ENCODE measurements around the gene YTHDF2. TPM values are rescaled to one million over a fixed set of nuclear protein-coding genes. Genes with fewer than 3 reads are reported as not detected.

YTHDF2 gene
- polyA plus RNA-seq, 1 of the 3 experiments (the other 2 are of a cell fraction) = 45.2 TPM

DNA sequence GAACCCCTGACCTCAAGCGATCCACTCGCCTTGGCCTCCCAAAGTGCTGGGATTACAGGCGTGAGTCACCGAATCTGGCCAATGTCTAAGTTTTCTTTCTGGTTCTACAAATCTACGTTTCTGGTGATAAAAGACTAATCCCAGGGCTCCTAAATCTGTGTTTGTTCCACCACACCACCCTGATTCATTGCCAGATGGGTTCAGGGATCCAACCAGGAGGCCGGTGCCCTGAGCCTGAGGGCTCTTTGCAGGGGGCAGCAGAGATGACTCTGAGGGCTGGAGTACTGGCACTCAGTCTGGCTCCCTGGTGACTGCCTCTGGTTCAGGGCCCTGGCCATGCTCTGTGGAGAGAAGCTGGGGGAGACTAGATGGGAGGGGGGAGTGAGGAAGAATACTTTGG, 64.7 kb downstream of the YTHDF2 start:
- Histone ChIP-seq H3K4me3 (ENCODE audit: low read depth in 2 of 2, low read length in 1 of 2) (no peak overlapping the region), H3K36me3 (replicated peaks in 1 of 2; ENCODE audit: control insufficient read depth in 1 of 2, insufficient read depth in 2 of 2, low read length in 1 of 2) (no peaks in the 10 kb centered on the region), H3K79me2 (ENCODE audit: insufficient read depth) (no peaks in the 10 kb centered on the region), H3K27me3 (ENCODE audit: insufficient read depth) (no peaks in the 10 kb centered on the region; the same call in 1 of the 2 replicates), H3K4me2 (no peak overlapping the region), H3K27ac (ENCODE audit: low read depth in 2 of 2, low read length in 1 of 2) (no peak overlapping the region), H3K9ac (no peak overlapping the region), H2AFZ (ENCODE audit: low read depth) (no peak overlapping the region), H3K9me3 (no peaks in the 10 kb centered on the region), H3K9me2 (no peaks in the 10 kb centered on the region), H3F3A (replicated peaks; ENCODE audit: insufficient read depth) (no peaks in the 10 kb centered on the region), H3K4me1 (ENCODE audit: control insufficient read depth in 1 of 2, insufficient read depth in 2 of 2, low read depth in 1 of 2, low read length in 1 of 2) (peaks cover 0 to 6% of the 10 kb centered on the region in 2 experiments; a peak in 1 of 4 replicates), H4K20me1 (ENCODE audit: insufficient read depth) (no peaks in the 10 kb centered on the region)
- CTCF ChIA-PET = interaction anchor here (39.4 kb wide), 1 partner anchor 74 kb away, joined by 894 read pairs; no protein-coding TSS in a partner anchor
- no peak for DNase-seq
- POLR2A ChIA-PET = no interaction called here
- TF ChIP-seq USF1 (IDR thresholded peaks at IDR 0.05; ENCODE audit: borderline replicate concordance, low read depth) = no peak
- TF ChIP-seq ELF1 (IDR thresholded peaks at IDR 0.05) = no peak
- no peak for TF ChIP-seq RCOR1 (IDR thresholded peaks at IDR 0.05; ENCODE audit: low read length)
- no peak for TF ChIP-seq FOXJ3 (CRISPR knock-in tag; IDR thresholded peaks at IDR 0.05)
- no peak for TF ChIP-seq NFIC (IDR thresholded peaks at IDR 0.05; ENCODE audit: borderline replicate concordance)
- no peak for TF ChIP-seq MAX (IDR thresholded peaks at IDR 0.05; ENCODE audit: low read depth)
- no peak for TF ChIP-seq FOSL2 (IDR thresholded peaks at IDR 0.05; ENCODE audit: borderline replicate concordance, low read depth)
- TF ChIP-seq CHD2 (IDR thresholded peaks at IDR 0.05; ENCODE audit: low read length, partially characterized antibody) = no peak
- no peak for TF ChIP-seq YY1 (IDR thresholded peaks at IDR 0.05; ENCODE audit: low read depth)
- TF ChIP-seq JUND (IDR thresholded peaks at IDR 0.05) = no peak
- TF ChIP-seq RFX5 (IDR thresholded peaks at IDR 0.05; ENCODE audit: low read length) = no peak
- no peak for TF ChIP-seq GABPA (IDR thresholded peaks at IDR 0.05; ENCODE audit: low read depth)
- 83% methylated on average over 5 of the region's 6 CpGs for WGBS (ENCODE audit: low lambda C conversion rate)

DNA sequence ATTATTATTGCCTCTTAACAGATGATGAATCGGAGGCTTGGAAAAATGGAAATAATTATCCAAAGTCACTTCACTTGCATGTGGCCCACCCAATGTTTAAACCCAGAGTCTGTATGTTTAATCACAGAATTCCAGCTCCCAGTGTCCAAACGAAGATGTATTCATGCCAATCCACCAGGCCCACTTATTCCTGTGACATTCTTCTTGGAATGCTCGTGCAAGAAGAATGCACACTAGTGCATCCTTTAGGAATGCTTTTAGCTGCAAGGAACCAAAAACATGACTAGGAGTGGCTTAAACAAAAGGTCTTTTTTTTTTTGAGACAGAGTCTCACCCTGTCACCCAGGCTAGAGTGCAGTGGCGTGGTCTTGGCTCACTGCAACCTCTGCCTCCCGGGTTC, 66.3 kb downstream of the YTHDF2 start:
- POLR2A ChIA-PET = no interaction called here
- no peak for TF ChIP-seq CHD2 (IDR thresholded peaks at IDR 0.05; ENCODE audit: low read length, partially characterized antibody)
- no peak for TF ChIP-seq TCF12 (IDR thresholded peaks at IDR 0.05)
- no peak for TF ChIP-seq YY1 (IDR thresholded peaks at IDR 0.05; ENCODE audit: low read depth)
- no peak for TF ChIP-seq GATA2 (CRISPR knock-in tag; IDR thresholded peaks at IDR 0.05)
- TF ChIP-seq FOXJ3 (CRISPR knock-in tag; IDR thresholded peaks at IDR 0.05) = no peak
- TF ChIP-seq RXRA (IDR thresholded peaks at IDR 0.05; ENCODE audit: borderline replicate concordance, low read depth) = no peak
- TF ChIP-seq POLR2AphosphoS5 (IDR thresholded peaks at IDR 0.05; ENCODE audit: low read depth, low read length) = no peak
- TF ChIP-seq JUND (IDR thresholded peaks at IDR 0.05) = no peak
- TF ChIP-seq, protein P1, sequence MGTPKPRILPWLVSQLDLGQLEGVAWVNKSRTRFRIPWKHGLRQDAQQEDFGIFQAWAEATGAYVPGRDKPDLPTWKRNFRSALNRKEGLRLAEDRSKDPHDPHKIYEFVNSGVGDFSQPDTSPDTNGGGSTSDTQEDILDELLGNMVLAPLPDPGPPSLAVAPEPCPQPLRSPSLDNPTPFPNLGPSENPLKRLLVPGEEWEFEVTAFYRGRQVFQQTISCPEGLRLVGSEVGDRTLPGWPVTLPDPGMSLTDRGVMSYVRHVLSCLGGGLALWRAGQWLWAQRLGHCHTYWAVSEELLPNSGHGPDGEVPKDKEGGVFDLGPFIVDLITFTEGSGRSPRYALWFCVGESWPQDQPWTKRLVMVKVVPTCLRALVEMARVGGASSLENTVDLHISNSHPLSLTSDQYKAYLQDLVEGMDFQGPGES (IDR thresholded peaks at IDR 0.05; ENCODE audit: low read depth, low read length) = no peak
- no peak for TF ChIP-seq GABPA (IDR thresholded peaks at IDR 0.05; ENCODE audit: low read depth)
- TF ChIP-seq NFIC (IDR thresholded peaks at IDR 0.05; ENCODE audit: borderline replicate concordance) = no peak
- no peak for TF ChIP-seq SMC3 (IDR thresholded peaks at IDR 0.05; ENCODE audit: low read depth, low read length)
- no peak for TF ChIP-seq TEAD4 (IDR thresholded peaks at IDR 0.05; ENCODE audit: borderline replicate concordance, insufficient read depth)
- no peak for TF ChIP-seq EP300 (IDR thresholded peaks at IDR 0.05; ENCODE audit: borderline replicate concordance in 1 of 2, low read depth in 1 of 2, low read length in 1 of 2)
- no peak for TF ChIP-seq MXI1 (IDR thresholded peaks at IDR 0.05; ENCODE audit: low read depth, low read length)
- no peak for TF ChIP-seq ELF1 (IDR thresholded peaks at IDR 0.05)
- TF ChIP-seq SIN3A (IDR thresholded peaks at IDR 0.05; ENCODE audit: borderline replicate concordance, low read depth, low read length) = no peak
- TF ChIP-seq CTCF (IDR thresholded peaks at IDR 0.05) = no peak
- no peak for TF ChIP-seq FOXM1 (IDR thresholded peaks at IDR 0.05; ENCODE audit: low read depth)

More for the DNA sequence above, 66.3 kb downstream of the YTHDF2 start:
- WGBS (ENCODE audit: low lambda C conversion rate) = 28% methylated on average over 5 of the region's 5 CpGs
- H3K4me1 ChIP-seq (ENCODE audit: control insufficient read depth in 1 of 2, insufficient read depth in 2 of 2, low read depth in 1 of 2, low read length in 1 of 2) = peaks cover 0 to 6% of the 10 kb centered on the region in 2 experiments; a peak in 1 of 4 replicates
- no peaks in the 10 kb centered on the region for H3K9me3 ChIP-seq
- no peaks in the 10 kb centered on the region for H4K20me1 ChIP-seq (ENCODE audit: insufficient read depth)
- H3K79me2 ChIP-seq (ENCODE audit: insufficient read depth) = no peaks in the 10 kb centered on the region
- no peak overlapping the region for H3K9ac ChIP-seq
- no peaks in the 10 kb centered on the region for H3F3A ChIP-seq (replicated peaks; ENCODE audit: insufficient read depth)
- H2AFZ ChIP-seq (ENCODE audit: low read depth) = no peak overlapping the region
- H3K36me3 ChIP-seq (replicated peaks in 1 of 2; ENCODE audit: control insufficient read depth in 1 of 2, insufficient read depth in 2 of 2, low read length in 1 of 2) = no peaks in the 10 kb centered on the region
- H3K27me3 ChIP-seq (ENCODE audit: insufficient read depth) = no peaks in the 10 kb centered on the region
- no peak overlapping the region for H3K4me2 ChIP-seq
- no peaks in the 10 kb centered on the region for H3K9me2 ChIP-seq
- CTCF ChIA-PET = interaction anchor here (0.7 to 39.4 kb wide), 4 partner anchors 18 to 231 kb away, joined by 3 to 894 read pairs (median 4); no protein-coding TSS in a partner anchor
- H3K4me3 ChIP-seq (ENCODE audit: low read depth in 2 of 2, low read length in 1 of 2) = no peak overlapping the region
- DNase-seq = no peak
- no peak overlapping the region for H3K27ac ChIP-seq (ENCODE audit: low read depth in 2 of 2, low read length in 1 of 2)

Data from SK-N-SH (cell line).